ENCODE results near the gene UBN2. TPM values are rescaled to one million over a fixed set of nuclear protein-coding genes. Genes with fewer than 3 reads are reported as not detected.
"Not testable (repeated sequence)": the region's sequence is repeated elsewhere in the genome, so short reads cannot be mapped to it uniquely, and the experiment has no call there.

UBN2 gene
- total RNA-seq, 1 donor from 2014 or later = 34.9 TPM

- Mint-ChIP-seq H3K36me3 (ENCODE audit: unreplicated experiment) (no peaks in the 10 kb centered on the region), H3K27ac (ENCODE audit: unreplicated experiment) (no peak overlapping the region), H3K4me1 (ENCODE audit: low read depth, unreplicated experiment) (no peaks in the 10 kb centered on the region), H3K9me3 (ENCODE audit: unreplicated experiment) (no peaks in the 10 kb centered on the region), H3K4me3 (ENCODE audit: unreplicated experiment) (no peak overlapping the region), H3K27me3 (ENCODE audit: unreplicated experiment) (no peaks in the 10 kb centered on the region)
- TF ChIP-seq CTCF (IDR thresholded peaks at IDR 0.05; ENCODE audit: partially characterized antibody, unreplicated experiment) = no peak
- no peak for DNase-seq
Measured at GRCh38 chr7:139205843-139206242, 25.2 kb upstream of the UBN2 start.

- Mint-ChIP-seq H3K4me1 (ENCODE audit: low read depth, unreplicated experiment) (no peaks in the 10 kb centered on the region), H3K27ac (ENCODE audit: unreplicated experiment) (no peak overlapping the region), H3K27me3 (ENCODE audit: unreplicated experiment) (no peaks in the 10 kb centered on the region), H3K36me3 (ENCODE audit: unreplicated experiment) (no peaks in the 10 kb centered on the region), H3K4me3 (ENCODE audit: unreplicated experiment) (no peak overlapping the region), H3K9me3 (ENCODE audit: unreplicated experiment) (no peaks in the 10 kb centered on the region)
- TF ChIP-seq CTCF (IDR thresholded peaks at IDR 0.05; ENCODE audit: partially characterized antibody, unreplicated experiment) = no peak
- no peak for DNase-seq
Measured at GRCh38 chr7:139212133-139212532, 18.9 kb upstream of the UBN2 start.

DNA sequence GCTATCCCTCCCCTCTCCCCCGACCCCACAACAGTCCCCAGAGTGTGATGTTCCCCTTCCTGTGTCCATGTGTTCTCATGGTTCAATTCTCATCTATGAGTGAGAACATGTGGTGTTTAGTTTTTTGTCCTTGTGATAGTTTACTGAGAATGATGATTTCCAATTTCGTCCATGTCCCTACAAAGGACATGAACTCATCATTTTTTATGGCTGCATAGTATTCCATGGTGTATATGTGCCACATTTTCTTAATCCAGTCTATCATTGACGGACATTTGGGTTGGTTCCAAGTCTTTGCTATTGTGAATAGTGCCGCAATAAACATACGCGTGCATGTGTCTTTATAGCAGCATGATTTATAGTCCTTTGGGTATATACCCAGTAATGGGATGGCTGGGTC is 17.5 kb upstream of the UBN2 start:
- not testable (repeated sequence) for H3K4me3 Mint-ChIP-seq (ENCODE audit: unreplicated experiment); H3K9me3 Mint-ChIP-seq (ENCODE audit: unreplicated experiment); H3K36me3 Mint-ChIP-seq (ENCODE audit: unreplicated experiment); DNase-seq; H3K27me3 Mint-ChIP-seq (ENCODE audit: unreplicated experiment); H3K27ac Mint-ChIP-seq (ENCODE audit: unreplicated experiment); H3K4me1 Mint-ChIP-seq (ENCODE audit: low read depth, unreplicated experiment)

GRCh38 chr7:139218173-139218572 is 12.9 kb upstream of the UBN2 start:
- H3K27me3 Mint-ChIP-seq (ENCODE audit: unreplicated experiment) = no peaks in the 10 kb centered on the region
- H3K9me3 Mint-ChIP-seq (ENCODE audit: unreplicated experiment) = no peaks in the 10 kb centered on the region
- H3K36me3 Mint-ChIP-seq (ENCODE audit: unreplicated experiment) = no peaks in the 10 kb centered on the region
- no peak for TF ChIP-seq CTCF (IDR thresholded peaks at IDR 0.05; ENCODE audit: partially characterized antibody, unreplicated experiment)
- H3K27ac Mint-ChIP-seq (ENCODE audit: unreplicated experiment) = no peak overlapping the region
- no peaks in the 10 kb centered on the region for H3K4me1 Mint-ChIP-seq (ENCODE audit: low read depth, unreplicated experiment)
- no peak overlapping the region for H3K4me3 Mint-ChIP-seq (ENCODE audit: unreplicated experiment)
- DNase-seq = no peak

DNA sequence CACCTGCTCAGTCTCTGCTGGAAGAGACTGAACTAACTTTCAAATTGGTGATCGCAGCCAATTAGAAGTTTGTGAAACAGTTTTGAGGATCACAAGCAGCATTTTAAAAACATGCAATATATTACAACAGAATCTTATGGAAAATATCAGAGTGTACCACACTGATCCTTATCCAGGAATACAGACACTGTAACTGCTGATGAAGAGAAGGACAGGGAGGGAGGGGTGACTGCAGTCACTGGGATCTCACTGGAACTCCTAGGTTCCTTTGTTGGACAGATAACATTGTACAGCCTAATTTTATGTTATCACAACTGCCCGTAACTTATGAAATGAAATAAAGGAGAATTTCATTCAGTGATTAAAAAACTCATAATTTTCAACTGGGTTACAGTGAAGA is 6.8 kb upstream of the UBN2 start:
- Mint-ChIP-seq H3K36me3 (ENCODE audit: unreplicated experiment) (peaks cover 6% of the 10 kb centered on the region), H3K4me3 (ENCODE audit: unreplicated experiment) (no peak overlapping the region), H3K4me1 (ENCODE audit: low read depth, unreplicated experiment) (no peaks in the 10 kb centered on the region), H3K27me3 (ENCODE audit: unreplicated experiment) (peaks cover 1% of the 10 kb centered on the region), H3K9me3 (ENCODE audit: unreplicated experiment) (peaks cover 3% of the 10 kb centered on the region), H3K27ac (ENCODE audit: unreplicated experiment) (no peak overlapping the region)
- no peak for DNase-seq
- TF ChIP-seq CTCF (IDR thresholded peaks at IDR 0.05; ENCODE audit: partially characterized antibody, unreplicated experiment) = no peak

GRCh38 chr7:139224836-139225235 is 6.2 kb upstream of the UBN2 start:
- not testable (repeated sequence) for H3K27me3 Mint-ChIP-seq (ENCODE audit: unreplicated experiment); H3K4me1 Mint-ChIP-seq (ENCODE audit: low read depth, unreplicated experiment); H3K36me3 Mint-ChIP-seq (ENCODE audit: unreplicated experiment); H3K27ac Mint-ChIP-seq (ENCODE audit: unreplicated experiment); H3K9me3 Mint-ChIP-seq (ENCODE audit: unreplicated experiment); DNase-seq; H3K4me3 Mint-ChIP-seq (ENCODE audit: unreplicated experiment)

DNA sequence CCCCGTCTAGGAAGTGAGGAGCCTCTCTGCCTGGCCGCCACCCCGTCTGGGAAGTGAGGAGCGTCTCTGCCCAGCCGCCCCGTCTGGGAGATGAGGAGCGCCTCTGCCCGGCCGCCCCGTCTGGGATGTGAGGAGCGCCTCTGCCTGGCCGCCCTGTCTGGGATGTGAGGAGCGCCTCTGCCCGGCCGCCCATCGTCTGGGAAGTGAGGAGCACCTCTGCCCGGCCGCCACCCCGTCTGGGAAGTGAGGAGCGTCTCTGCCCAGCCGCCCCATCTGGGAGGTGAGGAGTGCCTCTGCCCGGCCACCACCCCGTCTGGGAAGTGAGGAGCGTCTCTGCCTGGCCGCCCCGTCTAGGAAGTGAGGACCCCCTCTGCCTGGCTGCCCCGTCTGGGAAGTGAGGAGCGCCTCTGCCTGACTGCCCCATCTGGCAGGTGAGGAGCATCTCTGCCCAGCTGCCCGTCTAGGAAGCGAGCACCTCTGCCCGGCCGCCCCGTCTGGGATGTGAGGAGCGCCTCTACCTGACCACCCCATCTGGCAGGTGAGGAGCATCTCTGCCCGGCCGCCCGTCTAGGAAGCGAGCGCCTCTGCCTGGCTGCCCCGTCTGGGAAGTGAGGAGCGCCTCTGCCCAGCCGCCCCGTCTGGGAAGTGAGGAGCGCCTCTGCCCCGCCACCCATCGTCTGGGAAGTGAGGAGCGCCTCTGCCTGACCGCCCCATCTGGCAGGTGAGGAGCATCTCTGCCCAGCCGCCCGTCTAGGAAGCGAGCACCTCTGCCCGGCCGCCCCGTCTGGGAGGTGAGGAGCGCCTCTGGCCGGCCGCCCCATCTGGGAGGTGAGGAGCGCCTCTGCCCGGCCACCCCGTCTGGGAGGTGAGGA is 5.5 kb upstream of the UBN2 start:
- H3K4me1 Mint-ChIP-seq (ENCODE audit: low read depth, unreplicated experiment); H3K4me3 Mint-ChIP-seq (ENCODE audit: unreplicated experiment); DNase-seq: not testable (repeated sequence)

GRCh38 chr7:139226158-139226515 is 4.9 kb upstream of the UBN2 start:
- not testable (repeated sequence) for H3K4me1 Mint-ChIP-seq (ENCODE audit: low read depth, unreplicated experiment); H3K27me3 Mint-ChIP-seq (ENCODE audit: unreplicated experiment); DNase-seq; H3K9me3 Mint-ChIP-seq (ENCODE audit: unreplicated experiment); H3K36me3 Mint-ChIP-seq (ENCODE audit: unreplicated experiment); H3K27ac Mint-ChIP-seq (ENCODE audit: unreplicated experiment); H3K4me3 Mint-ChIP-seq (ENCODE audit: unreplicated experiment)

More for the DNA sequence above, 5.5 kb upstream of the UBN2 start:
- H3K36me3 Mint-ChIP-seq (ENCODE audit: unreplicated experiment); H3K27ac Mint-ChIP-seq (ENCODE audit: unreplicated experiment); H3K27me3 Mint-ChIP-seq (ENCODE audit: unreplicated experiment); H3K9me3 Mint-ChIP-seq (ENCODE audit: unreplicated experiment): not testable (repeated sequence)
